NCI-H526 treated with DMSO at 0.1 percent for 48 hours (cell line): ENCODE results near the gene COQ10A.

Source experiments
- DNase-seq: peaks from one replicate; lab custom pipeline; 2025; lab: John Stamatoyannopoulos, UW

The COQ10A gene

GRCh38 chr12:56266693-56267442 lies at the start of gene COQ10A:
Gene COQ10A, plus strand, starts transcription at chr12:56266942. Its CDS starts 177 bp downstream, at chr12:56267119.
- peak; percentile 90 for DNase-seq

- no peak for DNase-seq
Measured at GRCh38 chr12:56219840-56220239, 46.9 kb upstream of the COQ10A start.

GRCh38 chr12:56220611-56221231 lies 46.0 kb upstream of the COQ10A start:
- DNase-seq, result no peak

- no peak for DNase-seq
Measured at GRCh38 chr12:56221232-56221756, 45.4 kb upstream of the COQ10A start.

GRCh38 chr12:56221757-56222530 lies 44.8 kb upstream of the COQ10A start, which contains the start of gene RNF41:
Gene RNF41, minus strand, starts transcription at chr12:56221922. Its CDS starts 7,875 bp downstream, at chr12:56214047.
- peak; percentile 92 for DNase-seq

GRCh38 chr12:56222531-56222895 lies 44.2 kb upstream of the COQ10A start:
- DNase-seq, result no peak

GRCh38 chr12:56223571-56224101 lies 43.1 kb upstream of the COQ10A start:
- DNase-seq, result no peak

- DNase-seq, result peak; percentile 95
Measured at GRCh38 chr12:56224102-56224701, 42.5 kb upstream of the COQ10A start, which contains the start of gene NABP2. Gene NABP2, plus strand, starts transcription at chr12:56224342. Its CDS starts 515 bp downstream, at chr12:56224857.

GRCh38 chr12:56224954-56225353 lies 41.8 kb upstream of the COQ10A start:
- no peak for DNase-seq

- no peak for DNase-seq
Measured at GRCh38 chr12:56229082-56229481, 37.7 kb upstream of the COQ10A start.

GRCh38 chr12:56229916-56230431 lies 36.8 kb upstream of the COQ10A start, which contains the start of gene SLC39A5:
Gene SLC39A5, plus strand, starts transcription at chr12:56230051. Its CDS starts 1,224 bp downstream, at chr12:56231275.
- DNase-seq, result no peak

- no peak for DNase-seq
Measured at GRCh38 chr12:56230432-56231183, 36.1 kb upstream of the COQ10A start.

GRCh38 chr12:56231184-56231582 lies 35.6 kb upstream of the COQ10A start:
- DNase-seq, result no peak

- no peak for DNase-seq
Measured at GRCh38 chr12:56234746-56235436, 31.9 kb upstream of the COQ10A start.

GRCh38 chr12:56236091-56236490 lies 30.7 kb upstream of the COQ10A start:
- no peak for DNase-seq

GRCh38 chr12:56236985-56237384 lies 29.8 kb upstream of the COQ10A start:
- no peak for DNase-seq

- DNase-seq, result no peak
Measured at GRCh38 chr12:56237552-56237951, 29.2 kb upstream of the COQ10A start.

- DNase-seq, result no peak
Measured at GRCh38 chr12:56241424-56242303, 25.1 kb upstream of the COQ10A start.

GRCh38 chr12:56242986-56243385 lies 23.8 kb upstream of the COQ10A start:
- DNase-seq, result no peak
